GM15510 (cell line): ENCODE results near the gene PSMD13.

Source experiments
- POLR2A ChIP-seq: IDR thresholded peaks from 3 replicates; pipeline ENCODE4 v1.6.1; 2011; ENCODE audit warnings: borderline replicate concordance; ENCODE audit not compliant: insufficient read length; ENCODE audit errors: extremely low read depth

PSMD13 gene

DNA sequence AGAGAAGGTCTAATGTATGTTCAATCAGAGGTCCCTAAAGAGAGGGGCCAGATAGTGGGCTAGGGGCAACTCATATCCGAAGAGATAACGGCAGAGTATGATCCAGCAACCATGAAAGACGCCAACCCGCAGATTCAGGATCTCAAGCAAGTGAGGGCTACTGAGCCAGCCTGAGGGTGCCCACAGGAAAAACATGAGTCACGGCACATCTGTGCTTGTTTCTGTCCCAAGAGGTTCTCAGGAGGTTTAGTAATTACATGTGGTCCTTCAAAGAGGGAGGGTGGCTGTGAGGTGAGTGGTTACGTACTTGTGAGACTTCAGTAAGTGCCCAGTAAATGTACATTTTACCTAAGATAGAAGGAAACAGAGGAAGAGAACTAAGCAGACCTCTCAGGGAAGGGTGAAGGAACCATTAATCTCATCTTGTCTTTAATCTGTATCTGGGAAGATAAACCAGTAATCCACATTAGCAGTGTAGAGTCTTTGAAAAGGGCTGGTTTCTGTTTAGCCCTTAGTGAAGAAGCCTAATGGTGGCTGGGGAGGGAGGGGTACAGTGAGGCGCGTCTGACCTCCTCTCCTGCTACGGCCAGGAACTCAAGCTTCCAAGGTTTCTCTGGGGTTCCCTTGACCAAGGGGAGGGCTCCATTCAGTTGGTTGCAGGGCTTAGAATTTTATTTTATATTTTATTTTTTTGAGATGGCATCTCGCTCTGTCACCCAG is 10.9 kb upstream of the PSMD13 start:
- TF ChIP-seq POLR2A = no peak

DNA sequence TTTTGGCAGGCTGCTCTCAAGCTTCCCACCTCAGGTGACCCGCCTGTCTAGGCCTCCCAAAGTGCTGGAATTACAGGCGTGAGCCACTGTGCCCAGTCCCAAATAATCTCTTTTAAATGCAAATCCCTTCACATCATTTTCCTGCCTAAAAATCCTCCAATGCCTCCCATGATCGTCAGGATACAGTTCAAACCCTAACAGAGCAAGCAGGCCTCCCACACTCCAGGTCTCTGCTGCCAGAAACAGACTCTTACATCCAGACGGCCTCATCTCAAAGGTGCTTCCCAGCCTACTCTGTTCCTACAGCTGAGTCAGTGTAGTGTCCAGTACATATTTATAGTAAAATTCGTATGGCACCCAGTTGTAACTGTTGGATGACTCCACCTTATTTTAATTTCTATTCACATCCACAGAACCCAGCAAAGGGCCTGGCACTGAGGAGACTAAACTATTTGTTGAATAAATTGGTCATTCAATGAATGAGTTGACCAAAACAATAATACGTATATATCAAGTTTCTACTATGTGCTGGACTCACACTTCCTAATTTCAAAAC is 8.9 kb upstream of the PSMD13 start:
- no peak for TF ChIP-seq POLR2A

- TF ChIP-seq POLR2A = no peak
Measured at GRCh38 chr11:230431-230830, 6.3 kb upstream of the PSMD13 start.

DNA sequence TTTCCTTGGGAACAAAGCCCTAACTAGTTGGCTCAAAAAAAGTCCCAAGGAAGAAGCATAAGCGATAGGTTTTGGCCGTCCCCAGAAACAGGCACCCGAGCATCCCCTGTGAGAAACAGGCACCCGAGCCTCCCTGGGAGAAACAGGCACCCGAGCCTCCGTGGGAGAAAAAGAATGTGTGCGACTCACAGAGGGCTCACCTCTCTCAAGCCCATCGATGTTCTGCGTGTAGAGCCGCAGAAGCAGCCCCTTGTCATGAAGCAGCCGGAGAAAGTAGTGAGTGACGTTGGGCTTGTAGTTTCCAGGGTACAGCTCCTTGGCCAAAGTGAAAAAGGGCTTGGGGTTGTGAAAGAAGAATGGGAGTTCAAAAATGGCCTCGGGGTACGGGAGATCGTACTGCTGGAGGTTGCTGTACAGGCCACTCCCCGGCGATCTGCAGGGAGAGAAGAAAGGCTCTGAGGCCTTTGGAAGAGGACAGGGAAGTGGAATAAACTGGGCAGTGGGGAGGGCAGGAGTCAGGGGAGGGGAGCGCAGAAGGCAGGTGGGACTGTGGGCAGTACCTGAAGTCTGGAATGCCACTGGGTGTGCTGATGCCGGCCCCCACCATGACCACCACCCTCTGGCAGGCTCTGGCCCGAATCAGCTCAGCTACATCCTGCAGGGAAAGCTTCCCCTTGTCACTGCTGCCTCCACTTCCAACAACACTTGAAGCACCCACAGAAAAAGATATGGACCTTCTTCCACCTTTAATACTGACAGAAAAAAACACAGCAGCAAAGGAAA is 3.8 kb upstream of the PSMD13 start:
- no peak for TF ChIP-seq POLR2A

- no peak for TF ChIP-seq POLR2A
Measured at GRCh38 chr11:235180-235579, 1.6 kb upstream of the PSMD13 start.

- TF ChIP-seq POLR2A = no peak
Measured at GRCh38 chr11:235609-235996, 1.2 kb upstream of the PSMD13 start.

DNA sequence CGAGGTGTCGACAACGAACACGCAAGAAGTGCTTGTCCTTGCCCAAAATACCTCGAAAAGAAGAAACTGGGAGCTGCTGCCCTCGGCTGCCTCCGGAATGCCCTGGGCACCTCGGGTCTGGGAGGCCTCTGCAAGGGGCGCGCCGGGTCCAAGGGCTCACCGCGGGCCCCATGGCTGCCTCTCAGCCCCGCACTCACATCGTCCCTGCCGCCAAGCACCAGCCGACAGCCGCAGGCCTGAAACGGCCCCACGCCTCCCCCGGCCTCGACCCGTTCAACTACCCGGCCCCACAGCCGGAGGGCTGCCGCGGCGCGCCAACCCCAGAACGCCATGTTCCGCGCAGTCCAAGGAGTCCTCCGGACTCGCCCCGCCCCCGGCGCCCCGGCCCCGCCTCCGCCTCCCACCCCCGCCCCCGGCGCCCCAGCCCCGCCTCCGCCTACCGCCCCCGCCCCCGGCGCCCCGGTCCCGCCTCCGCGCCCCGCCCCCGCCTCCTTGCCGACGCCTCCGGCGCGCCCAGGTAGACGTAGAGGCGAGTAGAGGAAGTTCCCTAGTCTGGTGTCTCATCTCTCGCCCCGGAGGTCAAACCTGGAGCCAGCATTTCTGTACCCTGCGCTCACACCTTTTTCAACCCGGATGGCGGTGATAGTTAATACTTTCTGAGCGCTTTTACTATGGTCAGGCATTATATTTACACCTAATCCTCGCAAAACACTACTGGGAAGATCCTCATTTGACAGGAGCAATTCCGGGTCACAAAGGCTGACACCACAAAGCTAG is 591 bp upstream of the PSMD13 start, which contains the start of gene SIRT3:
TSS of gene SIRT3 (minus strand) at position 346 of the 777 bp plus-strand sequence. CDS start at position 332, 14 bp downstream.
- peak; percentile 77 for TF ChIP-seq POLR2A

GRCh38 chr11:240315-240714 is 3.5 kb downstream of the PSMD13 start:
- TF ChIP-seq POLR2A = no peak

GRCh38 chr11:241634-242033 is 4.9 kb downstream of the PSMD13 start:
- TF ChIP-seq POLR2A = no peak

- TF ChIP-seq POLR2A = no peak
Measured at GRCh38 chr11:244376-244775, 7.6 kb downstream of the PSMD13 start.

DNA sequence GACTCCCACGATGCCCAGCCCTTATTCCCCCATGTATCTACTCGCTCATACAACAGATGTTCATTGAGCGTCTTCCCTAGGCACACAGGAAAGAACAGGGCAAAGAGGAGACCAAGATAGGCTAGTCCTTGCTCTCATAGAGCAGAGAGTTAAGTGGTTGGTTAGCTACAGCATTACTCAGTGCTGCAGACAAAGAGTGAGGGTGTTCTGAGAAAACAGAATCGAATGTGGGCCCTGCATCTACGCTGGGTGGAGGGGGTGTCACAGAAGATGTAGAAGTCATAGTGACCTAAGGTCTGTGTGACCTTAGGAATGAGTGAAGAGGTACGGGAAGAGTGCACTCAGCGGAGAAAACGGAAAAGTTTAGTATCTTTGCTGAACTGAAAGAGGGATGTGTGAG is 12.3 kb downstream of the PSMD13 start:
- TF ChIP-seq POLR2A = no peak

DNA sequence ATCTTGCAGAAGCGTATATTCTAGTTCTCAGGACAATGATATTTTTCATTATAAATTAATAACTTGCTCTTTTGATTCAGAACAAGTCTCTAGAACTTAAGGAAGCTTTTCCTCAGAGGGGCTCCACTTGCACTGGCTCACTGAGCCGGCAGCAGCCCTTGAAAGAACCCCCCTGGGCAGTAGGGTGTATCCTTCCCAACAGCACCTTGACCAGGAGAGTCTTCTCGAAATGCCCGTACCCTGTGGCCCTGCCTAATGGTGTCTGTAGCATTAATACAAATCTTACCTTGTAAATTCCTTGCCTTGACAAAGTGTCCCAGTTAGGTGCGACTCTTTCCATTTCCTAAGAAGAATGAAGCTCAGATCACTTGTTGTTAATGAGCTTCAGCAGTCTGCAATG is 13.5 kb downstream of the PSMD13 start:
- TF ChIP-seq POLR2A = no peak

DNA sequence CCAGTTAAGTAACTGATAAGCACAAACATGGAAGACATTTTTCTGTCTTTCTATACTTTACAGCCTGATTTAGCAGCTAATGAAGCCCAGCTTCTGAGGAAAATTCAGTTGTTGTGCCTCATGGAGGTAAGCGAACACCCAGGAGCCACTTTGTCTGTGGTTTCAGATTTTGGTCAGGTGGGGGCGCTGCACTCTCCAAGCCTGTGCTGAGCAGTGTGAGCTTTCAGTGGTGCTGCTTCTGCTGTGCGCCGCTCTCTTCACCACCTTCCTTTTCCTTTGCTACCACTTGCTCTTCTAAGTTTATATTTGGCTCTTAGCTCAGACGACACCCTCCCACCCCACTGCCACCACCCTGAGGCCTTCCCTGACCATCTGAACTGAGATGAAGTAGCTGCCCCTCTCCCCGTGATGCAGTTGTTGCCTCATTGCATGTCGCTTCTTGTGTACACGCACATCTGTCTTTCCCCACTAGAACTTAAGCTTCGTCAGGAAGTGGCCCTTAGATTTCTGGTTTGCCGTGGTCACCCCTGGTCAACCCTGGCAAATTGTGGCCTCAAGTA is 14.0 kb downstream of the PSMD13 start:
- TF ChIP-seq POLR2A = no peak

DNA sequence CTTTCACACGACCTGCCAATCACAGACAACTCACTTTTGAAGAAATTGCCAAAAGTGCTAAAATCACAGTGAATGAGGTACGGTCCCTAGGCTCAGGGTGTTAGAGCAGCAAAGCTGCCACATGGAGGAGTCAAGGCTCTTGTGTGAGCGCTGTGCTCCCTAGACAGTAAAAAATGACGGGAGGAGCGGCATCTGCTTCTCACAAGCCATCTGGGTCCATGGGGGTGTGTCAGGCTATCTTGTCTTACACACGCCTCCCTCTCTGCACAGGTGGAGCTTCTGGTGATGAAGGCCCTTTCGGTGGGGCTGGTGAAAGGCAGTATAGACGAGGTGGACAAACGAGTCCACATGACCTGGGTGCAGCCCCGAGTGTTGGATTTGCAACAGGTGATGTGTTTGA is 14.8 kb downstream of the PSMD13 start:
- no peak for TF ChIP-seq POLR2A

GRCh38 chr11:252666-253065 is 15.9 kb downstream of the PSMD13 start:
- no peak for TF ChIP-seq POLR2A
